T-helper 1 cell treated with Interleukin-12 subunit alpha and Interleukin-12 subunit beta and Interleukin-4 antibody, amounts not matched to agents 30 μg/mL and 1 μg/mL, for 36 hours (primary cell): ENCODE results near the gene FILIP1L.

Source experiments
- H3K27ac Mint-ChIP-seq: one replicate; pipeline ENCODE4 v1.8.0; 2021; ENCODE audit warnings: mild to moderate bottlenecking, mixed read lengths
- H3K27me3 Mint-ChIP-seq: one replicate; pipeline ENCODE4 v1.8.0; 2021; ENCODE audit warnings: low read depth, mixed read lengths
- H3K36me3 Mint-ChIP-seq: one replicate; pipeline ENCODE4 v1.8.0; 2021; ENCODE audit warnings: low read depth, mixed read lengths
- H3K4me1 Mint-ChIP-seq: one replicate; pipeline ENCODE4 v1.8.0; 2021; ENCODE audit warnings: low read depth, mixed read lengths
- H3K4me3 Mint-ChIP-seq: one replicate; pipeline ENCODE4 v1.8.0; 2021; ENCODE audit warnings: mild to moderate bottlenecking, moderate library complexity, mixed read lengths
- H3K9me3 Mint-ChIP-seq: one replicate; pipeline ENCODE4 v1.8.0; 2021; ENCODE audit warnings: mixed read lengths

The FILIP1L gene

DNA sequence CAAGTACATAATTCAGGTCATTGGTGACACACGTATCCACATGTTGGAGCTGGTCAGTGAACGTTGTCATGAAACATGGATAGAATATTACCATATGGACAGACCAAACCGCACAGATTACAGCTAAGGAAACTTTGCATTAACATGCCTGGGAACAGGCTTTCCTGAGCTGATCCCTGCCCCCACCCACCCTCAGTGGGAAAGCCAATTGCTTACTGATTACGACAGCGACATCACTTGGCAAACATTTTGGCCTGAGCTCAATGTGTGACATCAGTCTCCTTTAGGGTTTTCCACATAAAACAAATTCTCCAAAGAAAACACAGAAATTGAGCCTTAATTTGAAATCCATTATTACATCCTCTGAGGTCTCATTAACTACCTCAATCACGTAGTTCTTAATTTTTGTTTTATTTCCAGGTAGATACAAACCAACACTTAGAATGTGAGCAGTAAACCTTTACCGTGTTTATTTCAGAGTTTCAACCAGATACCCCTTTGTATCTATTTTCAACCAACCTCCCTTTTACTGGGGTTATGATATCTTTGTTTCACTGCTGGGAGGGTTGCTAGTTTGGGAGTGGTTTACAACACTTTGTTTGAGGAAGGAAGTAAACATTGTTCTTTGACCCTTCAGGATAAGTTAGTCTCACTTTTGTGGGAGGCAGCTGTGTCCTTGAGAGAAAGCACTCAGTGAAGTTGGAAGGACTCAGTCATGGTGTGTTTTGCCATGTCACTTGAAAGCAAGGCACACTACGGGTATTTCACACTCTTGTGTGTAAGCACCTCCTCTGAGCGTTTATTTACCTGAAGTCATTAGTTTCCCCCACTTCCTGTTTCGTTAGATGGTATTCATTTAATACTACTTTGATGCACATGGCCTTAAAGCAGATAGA is 193.6 kb downstream of the FILIP1L start:
- Mint-ChIP-seq H3K4me3 (no peak overlapping the region), H3K4me1 (peaks cover 16% of the 10 kb centered on the region), H3K27ac (no peak overlapping the region)

DNA sequence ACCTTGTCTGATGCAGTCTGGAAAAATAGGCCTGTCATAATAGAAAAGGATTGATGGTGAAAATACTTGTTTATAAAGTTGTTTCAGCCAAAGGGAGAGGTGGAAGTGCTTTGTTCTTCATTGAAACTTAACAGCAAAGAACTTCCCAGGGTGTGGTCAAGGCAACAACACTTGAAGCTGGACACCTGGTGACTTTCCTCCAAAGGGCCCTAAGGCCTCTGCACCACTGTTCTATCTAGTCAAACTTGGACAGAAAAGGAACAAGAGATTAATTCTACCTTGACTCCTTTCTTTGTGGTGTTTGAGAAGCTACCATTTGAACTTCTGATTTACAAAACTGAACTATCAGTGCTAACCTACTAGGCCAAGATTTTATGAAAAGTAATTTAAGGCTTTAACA is 194.6 kb downstream of the FILIP1L start:
- Mint-ChIP-seq H3K36me3 (peaks cover 1% of the 10 kb centered on the region), H3K4me3 (no peak overlapping the region), H3K27ac (no peak overlapping the region), H3K27me3 (no peaks in the 10 kb centered on the region), H3K4me1 (peaks cover 16% of the 10 kb centered on the region), H3K9me3 (no peaks in the 10 kb centered on the region)

More for the DNA sequence above, 193.6 kb downstream of the FILIP1L start:
- Mint-ChIP-seq H3K9me3 (no peaks in the 10 kb centered on the region), H3K36me3 (peaks cover 1% of the 10 kb centered on the region), H3K27me3 (no peaks in the 10 kb centered on the region)

DNA sequence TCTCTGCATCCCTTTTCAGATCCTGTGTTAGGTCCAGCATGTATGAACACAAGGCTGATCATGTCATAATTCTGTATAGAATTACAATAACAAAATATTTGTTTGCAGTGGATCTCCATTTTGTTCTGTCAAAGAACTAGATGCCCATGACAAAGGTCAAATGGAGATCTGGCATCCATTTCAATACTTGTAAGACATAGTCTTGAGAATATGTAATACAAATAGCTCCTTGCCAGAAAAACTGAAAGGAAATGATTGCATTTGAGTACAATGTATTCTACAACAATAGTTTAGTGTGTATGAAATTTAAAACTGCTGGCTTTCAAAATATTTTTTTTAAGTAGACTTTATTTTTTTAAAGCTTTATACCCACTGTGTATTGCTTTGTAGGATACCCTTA is 195.6 kb downstream of the FILIP1L start:
- Mint-ChIP-seq H3K27ac (no peak overlapping the region), H3K4me1 (peaks cover 16% of the 10 kb centered on the region), H3K27me3 (no peaks in the 10 kb centered on the region), H3K4me3 (no peak overlapping the region), H3K9me3 (no peaks in the 10 kb centered on the region), H3K36me3 (peaks cover 2% of the 10 kb centered on the region)

DNA sequence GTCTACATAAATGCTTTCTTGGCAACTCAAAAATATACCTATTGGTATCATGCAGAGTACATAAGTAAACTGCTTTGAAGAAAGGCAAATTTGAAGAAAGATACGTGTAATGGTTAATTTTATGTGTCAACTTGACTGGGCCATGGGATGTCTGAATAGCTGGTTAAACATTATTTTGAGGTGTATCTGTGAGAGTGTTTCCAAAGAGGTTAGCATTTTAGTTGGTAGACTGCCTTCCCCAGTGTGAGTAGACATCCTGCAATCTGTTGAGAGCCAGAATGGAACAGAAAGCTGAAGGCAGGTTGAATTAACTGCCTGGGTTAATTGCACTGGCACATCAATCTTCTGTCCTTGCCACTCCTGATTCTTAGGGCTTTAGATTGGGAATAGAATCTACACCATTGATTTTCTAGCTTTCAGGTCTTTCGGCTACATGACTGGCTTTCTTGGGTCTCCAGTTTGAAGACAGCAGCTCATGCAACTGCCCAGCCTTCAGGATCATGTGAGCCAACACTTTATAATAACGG is 198.3 kb downstream of the FILIP1L start:
- H3K36me3 Mint-ChIP-seq, result peaks cover 4% of the 10 kb centered on the region
- no peaks in the 10 kb centered on the region for H3K27me3 Mint-ChIP-seq
- H3K4me1 Mint-ChIP-seq, result peaks cover 9% of the 10 kb centered on the region
- H3K4me3 Mint-ChIP-seq, result no peak overlapping the region
- no peaks in the 10 kb centered on the region for H3K9me3 Mint-ChIP-seq
- no peak overlapping the region for H3K27ac Mint-ChIP-seq

DNA sequence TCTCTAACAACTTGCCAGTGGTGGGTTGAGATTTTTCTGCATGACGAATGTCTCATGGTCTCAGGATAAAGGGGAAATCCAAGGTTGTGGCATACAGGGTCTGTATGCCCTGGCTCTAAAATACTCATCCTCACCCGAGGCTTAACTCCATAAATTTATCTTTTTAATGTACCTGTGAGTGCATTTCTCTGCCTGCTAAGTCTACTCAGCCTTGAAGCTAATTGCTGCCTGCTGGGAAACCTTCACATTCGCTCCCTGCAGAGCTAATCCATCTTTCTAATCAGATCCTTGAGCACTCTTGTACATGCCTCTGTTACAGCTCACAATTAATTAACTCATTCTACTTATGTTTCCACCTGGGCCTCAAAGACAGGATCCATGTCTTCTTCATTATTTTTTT is 202.9 kb downstream of the FILIP1L start:
- H3K27ac Mint-ChIP-seq, result no peak overlapping the region
- H3K9me3 Mint-ChIP-seq, result no peaks in the 10 kb centered on the region
- peaks cover 4% of the 10 kb centered on the region for H3K36me3 Mint-ChIP-seq
- no peaks in the 10 kb centered on the region for H3K27me3 Mint-ChIP-seq
- H3K4me1 Mint-ChIP-seq, result peaks cover 6% of the 10 kb centered on the region
- no peak overlapping the region for H3K4me3 Mint-ChIP-seq

DNA sequence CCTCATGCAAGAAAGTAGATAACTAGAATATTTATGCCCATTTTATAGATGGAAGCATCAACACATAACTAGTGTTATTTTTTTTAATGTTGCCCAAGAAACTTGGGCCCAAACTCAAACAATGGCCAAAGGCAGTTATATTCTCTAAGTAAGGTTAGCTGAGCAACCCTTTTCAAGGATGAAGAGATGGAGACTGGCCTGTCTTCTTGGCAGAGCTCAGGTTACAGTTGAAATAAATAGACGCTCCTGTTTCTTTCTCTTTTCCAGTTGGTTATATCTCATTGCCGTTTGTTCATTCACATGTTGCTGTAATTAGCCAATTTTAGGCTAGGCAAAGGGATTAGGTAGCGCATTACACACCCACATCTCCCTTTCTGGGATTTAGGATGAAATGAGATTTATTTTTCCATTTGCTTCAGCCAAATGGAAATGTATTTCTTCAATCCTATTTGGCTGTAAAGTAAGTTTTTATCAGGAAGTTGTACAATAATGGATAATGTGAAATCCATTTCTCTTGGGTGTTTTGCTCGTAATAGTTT is 203.5 kb downstream of the FILIP1L start:
- Mint-ChIP-seq H3K4me1 (peaks cover 6% of the 10 kb centered on the region), H3K27me3 (no peaks in the 10 kb centered on the region), H3K27ac (no peak overlapping the region), H3K36me3 (peaks cover 4% of the 10 kb centered on the region), H3K9me3 (no peaks in the 10 kb centered on the region), H3K4me3 (no peak overlapping the region)

DNA sequence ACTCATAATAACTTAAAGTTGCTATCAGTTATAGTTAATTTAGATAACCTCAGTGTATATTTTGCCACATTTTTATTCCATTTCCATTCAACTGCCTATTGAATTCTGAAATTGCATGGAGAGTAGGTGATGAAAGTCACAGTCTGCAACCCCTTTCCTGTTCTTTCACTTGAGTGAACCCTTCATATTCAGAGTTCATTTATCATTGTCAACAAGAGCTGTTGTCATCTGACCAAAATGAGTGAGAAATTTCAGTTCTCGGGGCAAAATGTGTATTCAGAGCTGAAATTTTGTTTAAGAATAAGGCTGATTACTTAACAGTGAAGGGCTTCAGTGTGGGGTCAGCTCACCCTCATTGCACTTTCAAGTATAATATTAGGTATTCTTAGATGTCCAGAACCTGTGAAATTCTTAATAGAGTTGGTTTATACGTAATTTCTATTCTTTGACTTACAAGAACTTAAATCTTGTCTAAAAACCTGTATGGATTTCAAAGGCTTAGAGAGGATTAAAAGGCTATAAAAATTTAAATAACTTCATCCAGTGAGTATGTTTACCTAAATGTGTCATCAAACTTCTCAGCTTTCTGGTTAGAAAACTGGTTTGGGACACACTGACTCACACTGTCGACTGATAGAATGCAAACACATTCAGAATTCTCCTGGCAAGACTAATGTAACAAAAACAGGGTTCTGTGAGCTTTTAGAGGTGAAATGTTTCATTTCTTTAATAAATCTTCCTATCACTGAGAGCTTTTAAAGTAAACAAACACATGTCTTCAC is 204.4 kb downstream of the FILIP1L start:
- Mint-ChIP-seq H3K36me3 (peaks cover 6% of the 10 kb centered on the region), H3K27me3 (no peaks in the 10 kb centered on the region), H3K9me3 (no peaks in the 10 kb centered on the region), H3K4me3 (no peak overlapping the region), H3K27ac (no peak overlapping the region), H3K4me1 (peaks cover 6% of the 10 kb centered on the region)

DNA sequence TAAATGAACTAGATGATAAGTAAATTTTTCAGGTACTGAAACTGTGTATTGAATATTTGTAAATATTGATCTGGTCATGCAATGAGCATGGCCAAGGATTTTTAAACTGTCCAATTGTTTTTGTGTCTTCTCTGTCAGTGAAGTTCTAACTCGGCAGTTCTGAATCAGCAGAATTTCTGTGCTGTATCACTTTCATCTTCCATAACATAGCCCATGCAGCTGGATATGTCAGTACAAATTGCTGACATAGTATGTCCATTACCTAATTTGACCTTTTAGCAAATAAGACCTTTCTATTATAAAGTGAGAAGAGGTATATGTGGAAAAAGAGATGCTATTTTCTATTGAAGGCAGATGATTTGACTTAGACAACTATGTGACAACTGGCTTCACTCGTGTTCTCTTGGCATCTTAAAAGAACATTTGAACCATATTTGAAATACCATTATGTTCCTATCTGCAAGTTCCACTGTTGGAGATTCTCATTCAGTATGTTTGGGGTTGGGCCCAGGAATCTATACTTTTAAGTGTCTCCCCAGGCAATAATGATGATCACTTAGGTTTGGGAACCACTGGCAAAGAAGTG is 206.2 kb downstream of the FILIP1L start:
- Mint-ChIP-seq H3K36me3 (peaks cover 3% of the 10 kb centered on the region), H3K27me3 (no peaks in the 10 kb centered on the region), H3K4me3 (no peak overlapping the region), H3K27ac (no peak overlapping the region), H3K4me1 (peaks cover 10% of the 10 kb centered on the region), H3K9me3 (no peaks in the 10 kb centered on the region)

DNA sequence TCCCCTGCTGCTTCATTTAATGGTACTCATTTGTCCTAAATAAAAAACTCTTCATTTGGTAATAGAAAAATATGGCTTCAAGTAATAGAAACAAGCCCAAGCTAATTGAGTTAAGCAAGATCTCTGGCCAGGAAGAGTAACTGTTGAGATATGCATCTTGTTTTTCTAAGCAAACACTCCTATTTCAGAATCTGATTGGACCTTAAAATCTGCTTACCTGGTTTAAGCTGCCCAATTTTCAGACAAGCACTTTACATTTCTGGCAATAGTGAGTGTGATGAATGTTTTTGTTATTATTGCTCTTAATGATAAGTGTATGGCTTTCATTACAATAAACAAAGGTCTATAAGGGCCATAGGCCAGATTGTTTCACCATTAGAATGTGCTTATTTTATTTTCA is 210.4 kb downstream of the FILIP1L start:
- Mint-ChIP-seq H3K4me1 (peaks cover 9% of the 10 kb centered on the region), H3K27ac (no peak overlapping the region), H3K9me3 (no peaks in the 10 kb centered on the region), H3K36me3 (peaks cover 3% of the 10 kb centered on the region), H3K27me3 (no peaks in the 10 kb centered on the region), H3K4me3 (no peak overlapping the region)

DNA sequence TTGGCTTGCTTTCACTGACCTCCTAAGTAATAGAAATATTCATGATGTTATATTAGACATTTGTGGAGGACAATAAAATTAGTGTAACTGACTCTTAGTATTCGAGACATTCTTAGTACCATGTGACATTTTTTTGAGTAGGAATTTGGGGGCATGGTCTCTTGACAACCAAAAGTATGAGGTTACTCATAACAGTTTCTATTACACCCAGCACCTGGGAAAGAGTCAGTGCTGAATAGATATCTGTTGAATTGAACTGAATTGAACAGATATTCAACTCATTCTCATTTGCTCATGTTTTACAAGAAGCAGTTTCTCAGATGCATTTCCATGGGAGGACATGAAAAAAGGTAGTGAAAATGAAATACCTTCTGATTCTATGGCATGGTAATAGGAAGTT is 212.2 kb downstream of the FILIP1L start:
- Mint-ChIP-seq H3K27ac (no peak overlapping the region), H3K27me3 (no peaks in the 10 kb centered on the region)

DNA sequence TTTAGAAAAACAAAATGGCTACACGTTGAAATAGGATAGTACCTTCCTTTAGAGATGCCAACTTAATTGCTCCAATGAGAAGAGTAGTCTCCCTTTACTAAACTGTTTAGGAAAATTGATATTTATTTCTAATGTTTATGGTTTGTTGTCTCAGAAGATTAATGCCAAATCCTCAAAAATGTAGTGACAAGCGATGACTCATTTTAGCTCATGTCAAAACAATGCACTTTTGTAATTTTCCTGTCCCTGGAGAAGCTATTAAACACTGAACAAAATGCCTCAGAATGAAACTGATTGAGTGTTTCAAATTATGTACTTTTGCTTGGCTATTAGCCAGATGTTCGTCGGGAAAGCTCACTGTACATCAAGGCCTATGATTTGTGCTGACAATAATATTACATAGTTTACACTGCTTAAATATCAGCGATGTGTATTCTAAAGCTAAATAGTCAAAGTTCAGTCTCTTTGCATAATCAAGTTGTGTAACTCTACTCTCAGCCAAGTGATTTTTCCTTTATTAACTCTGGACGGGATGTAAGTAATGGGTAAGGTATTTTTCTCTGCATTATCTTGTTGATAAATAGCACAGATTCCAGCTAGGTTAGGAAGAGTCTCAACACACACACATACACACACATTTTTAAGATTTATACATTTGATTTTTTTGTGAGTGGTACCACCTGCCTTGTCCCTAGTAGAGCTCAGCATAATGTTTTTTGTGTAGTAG is 212.9 kb downstream of the FILIP1L start:
- Mint-ChIP-seq H3K9me3 (no peaks in the 10 kb centered on the region), H3K27me3 (no peaks in the 10 kb centered on the region), H3K4me3 (no peak overlapping the region), H3K36me3 (peaks cover 2% of the 10 kb centered on the region), H3K4me1 (peaks cover 9% of the 10 kb centered on the region), H3K27ac (no peak overlapping the region)

More for the DNA sequence above, 212.2 kb downstream of the FILIP1L start:
- H3K4me1 Mint-ChIP-seq, result peaks cover 9% of the 10 kb centered on the region
- peaks cover 3% of the 10 kb centered on the region for H3K36me3 Mint-ChIP-seq
- H3K9me3 Mint-ChIP-seq, result no peaks in the 10 kb centered on the region
- no peak overlapping the region for H3K4me3 Mint-ChIP-seq

DNA sequence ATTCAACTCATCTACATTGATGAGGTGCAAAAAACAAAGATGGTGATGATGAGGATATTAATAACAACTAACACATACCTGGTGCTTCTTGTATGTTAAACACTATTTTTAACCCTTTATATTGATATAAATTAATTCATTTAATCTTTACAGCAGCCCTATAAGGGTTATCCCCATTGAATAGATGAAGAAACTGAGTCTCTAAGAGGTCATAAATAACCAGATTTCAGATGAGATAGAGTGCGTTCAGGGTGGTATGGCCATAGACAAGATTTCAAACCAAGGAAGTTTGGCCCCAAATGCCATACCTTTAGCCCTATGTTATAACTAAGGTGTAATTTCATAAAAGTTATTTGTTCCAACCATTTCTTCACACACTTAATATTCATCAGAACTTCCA is 214.1 kb downstream of the FILIP1L start:
- peaks cover 2% of the 10 kb centered on the region for H3K36me3 Mint-ChIP-seq

DNA sequence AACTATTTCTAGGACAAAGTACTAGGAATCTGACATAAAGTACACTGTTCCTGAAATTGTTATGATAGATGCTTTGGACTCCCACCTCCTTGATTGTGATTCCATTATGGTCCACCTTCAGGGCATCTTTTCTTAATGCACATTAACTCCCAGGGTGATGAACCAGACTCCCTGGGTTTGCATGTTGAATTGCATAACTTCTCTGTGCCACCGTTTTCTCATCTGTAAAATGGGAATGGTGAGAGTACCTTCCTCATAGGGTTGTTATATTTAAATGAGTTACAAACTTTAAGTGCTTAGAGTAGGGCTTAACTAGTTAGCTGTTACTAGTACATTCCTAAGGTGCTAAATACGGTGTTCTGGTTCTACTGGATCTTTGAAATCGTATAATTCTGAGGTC is 214.7 kb downstream of the FILIP1L start:
- Mint-ChIP-seq H3K9me3 (no peaks in the 10 kb centered on the region), H3K4me1 (peaks cover 9% of the 10 kb centered on the region), H3K36me3 (no peaks in the 10 kb centered on the region), H3K4me3 (no peak overlapping the region), H3K27ac (no peak overlapping the region), H3K27me3 (no peaks in the 10 kb centered on the region)

More for the DNA sequence above, 214.1 kb downstream of the FILIP1L start:
- Mint-ChIP-seq H3K4me3 (no peak overlapping the region), H3K27me3 (no peaks in the 10 kb centered on the region), H3K27ac (no peak overlapping the region), H3K9me3 (no peaks in the 10 kb centered on the region), H3K4me1 (peaks cover 9% of the 10 kb centered on the region)

DNA sequence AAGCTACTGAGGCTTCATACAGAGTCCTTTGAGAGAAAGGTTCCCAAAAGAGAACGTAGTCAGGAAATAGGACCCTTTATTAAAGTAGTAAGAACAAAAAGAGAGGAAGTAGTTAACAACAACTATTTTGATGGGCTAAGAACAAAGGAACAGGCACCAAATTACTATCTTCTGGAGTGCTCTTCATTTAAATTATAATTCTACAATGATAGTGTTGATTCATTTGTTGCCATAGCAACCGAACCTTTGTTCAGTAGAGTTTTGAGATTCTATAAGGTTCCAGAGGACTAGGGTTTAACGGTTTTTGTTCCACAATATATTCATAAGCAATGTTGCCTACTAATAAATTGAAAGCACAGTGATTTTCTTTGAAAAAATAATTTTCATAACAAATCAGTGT is 217.8 kb downstream of the FILIP1L start:
- Mint-ChIP-seq H3K27me3 (no peaks in the 10 kb centered on the region), H3K4me1 (peaks cover 3% of the 10 kb centered on the region), H3K27ac (no peak overlapping the region), H3K4me3 (no peak overlapping the region), H3K9me3 (no peaks in the 10 kb centered on the region), H3K36me3 (no peaks in the 10 kb centered on the region)
